ENCODE data around the gene ANO1.

Gene ANO1

GRCh38 chr11:70066628-70067027 lies 11.5 kb upstream of the ANO1 start:
- H3K9ac ChIP-seq: no peak overlapping the region
- H3K4me3 ChIP-seq (ENCODE audit: low read depth, low read length): no peak overlapping the region
- H3K27me3 ChIP-seq (ENCODE audit: control insufficient read depth, insufficient read depth, low read length): no peaks in the 10 kb centered on the region
- no peak for TF ChIP-seq CTCF (IDR thresholded peaks at IDR 0.05)
- no peak overlapping the region for H3K4me2 ChIP-seq (ENCODE audit: low read length)
- H2AFZ ChIP-seq: no peak overlapping the region
- no peak overlapping the region for H3K27ac ChIP-seq
- H3K36me3 ChIP-seq (ENCODE audit: control insufficient read depth, insufficient read depth, low read length): no peaks in the 10 kb centered on the region
- peaks cover 8% of the 10 kb centered on the region for H3K4me1 ChIP-seq
- H3K9me3 ChIP-seq (ENCODE audit: control insufficient read depth, low read length): no peaks in the 10 kb centered on the region
- H3K79me2 ChIP-seq: no peaks in the 10 kb centered on the region

- H3K79me2 ChIP-seq: no peaks in the 10 kb centered on the region
- no peaks in the 10 kb centered on the region for H3K27me3 ChIP-seq (ENCODE audit: control insufficient read depth, insufficient read depth, low read length)
- no peak overlapping the region for H2AFZ ChIP-seq
- H3K4me2 ChIP-seq (ENCODE audit: low read length): no peak overlapping the region
- no peak overlapping the region for H3K4me3 ChIP-seq (ENCODE audit: low read depth, low read length)
- H3K36me3 ChIP-seq (ENCODE audit: control insufficient read depth, insufficient read depth, low read length): no peaks in the 10 kb centered on the region
- H3K9me3 ChIP-seq (ENCODE audit: control insufficient read depth, low read length): no peaks in the 10 kb centered on the region
- no peak overlapping the region for H3K27ac ChIP-seq
- peaks cover 8% of the 10 kb centered on the region for H3K4me1 ChIP-seq
- TF ChIP-seq CTCF (IDR thresholded peaks at IDR 0.05): no peak
- H3K9ac ChIP-seq: no peak overlapping the region
Observed at GRCh38 chr11:70067036-70067435, 11.1 kb upstream of the ANO1 start.

- no peaks in the 10 kb centered on the region for H3K79me2 ChIP-seq
- peaks cover 8% of the 10 kb centered on the region for H3K4me1 ChIP-seq
- TF ChIP-seq CTCF (IDR thresholded peaks at IDR 0.05): no peak
- H3K4me3 ChIP-seq (ENCODE audit: low read depth, low read length): no peak overlapping the region
- H3K9ac ChIP-seq: no peak overlapping the region
- H3K27me3 ChIP-seq (ENCODE audit: control insufficient read depth, insufficient read depth, low read length): no peaks in the 10 kb centered on the region
- H2AFZ ChIP-seq: peak overlapping the region; percentile 53
- H3K27ac ChIP-seq: peak overlapping the region; percentile 71
- no peaks in the 10 kb centered on the region for H3K36me3 ChIP-seq (ENCODE audit: control insufficient read depth, insufficient read depth, low read length)
- no peak overlapping the region for H3K4me2 ChIP-seq (ENCODE audit: low read length)
- no peaks in the 10 kb centered on the region for H3K9me3 ChIP-seq (ENCODE audit: control insufficient read depth, low read length)
Observed at GRCh38 chr11:70067591-70068341, 10.4 kb upstream of the ANO1 start.

GRCh38 chr11:70068345-70068744 lies 9.8 kb upstream of the ANO1 start:
- peaks cover 8% of the 10 kb centered on the region for H3K4me1 ChIP-seq
- no peaks in the 10 kb centered on the region for H3K79me2 ChIP-seq
- H2AFZ ChIP-seq: peak overlapping the region; percentile 53
- no peak overlapping the region for H3K4me2 ChIP-seq (ENCODE audit: low read length)
- no peaks in the 10 kb centered on the region for H3K36me3 ChIP-seq (ENCODE audit: control insufficient read depth, insufficient read depth, low read length)
- H3K9me3 ChIP-seq (ENCODE audit: control insufficient read depth, low read length): no peaks in the 10 kb centered on the region
- H3K27ac ChIP-seq: peak overlapping the region; percentile 71
- H3K27me3 ChIP-seq (ENCODE audit: control insufficient read depth, insufficient read depth, low read length): no peaks in the 10 kb centered on the region
- TF ChIP-seq CTCF (IDR thresholded peaks at IDR 0.05): no peak
- H3K4me3 ChIP-seq (ENCODE audit: low read depth, low read length): no peak overlapping the region
- no peak overlapping the region for H3K9ac ChIP-seq

- no peaks in the 10 kb centered on the region for H3K27me3 ChIP-seq (ENCODE audit: control insufficient read depth, insufficient read depth, low read length)
- no peak overlapping the region for H3K9ac ChIP-seq
- no peak overlapping the region for H3K4me2 ChIP-seq (ENCODE audit: low read length)
- no peak overlapping the region for H3K27ac ChIP-seq
- H2AFZ ChIP-seq: no peak overlapping the region
- H3K79me2 ChIP-seq: no peaks in the 10 kb centered on the region
- H3K9me3 ChIP-seq (ENCODE audit: control insufficient read depth, low read length): no peaks in the 10 kb centered on the region
- H3K4me1 ChIP-seq: peaks cover 8% of the 10 kb centered on the region
- no peak for TF ChIP-seq CTCF (IDR thresholded peaks at IDR 0.05)
- H3K36me3 ChIP-seq (ENCODE audit: control insufficient read depth, insufficient read depth, low read length): no peaks in the 10 kb centered on the region
- H3K4me3 ChIP-seq (ENCODE audit: low read depth, low read length): no peak overlapping the region
Observed at GRCh38 chr11:70068950-70069349, 9.2 kb upstream of the ANO1 start.

Measured in parathyroid adenoma (tissue), 2 donors.